Measurements from ENCODE around the gene AFDN. TPM values are rescaled to one million over a fixed set of nuclear protein-coding genes. Genes with fewer than 3 reads are reported as not detected.

The AFDN gene
- total and polyA plus RNA-seq, 2 of the 8 experiments (the other 6 are each of a cell fraction or from before 2014, with no cell fraction given): 53.4 to 192 TPM

DNA sequence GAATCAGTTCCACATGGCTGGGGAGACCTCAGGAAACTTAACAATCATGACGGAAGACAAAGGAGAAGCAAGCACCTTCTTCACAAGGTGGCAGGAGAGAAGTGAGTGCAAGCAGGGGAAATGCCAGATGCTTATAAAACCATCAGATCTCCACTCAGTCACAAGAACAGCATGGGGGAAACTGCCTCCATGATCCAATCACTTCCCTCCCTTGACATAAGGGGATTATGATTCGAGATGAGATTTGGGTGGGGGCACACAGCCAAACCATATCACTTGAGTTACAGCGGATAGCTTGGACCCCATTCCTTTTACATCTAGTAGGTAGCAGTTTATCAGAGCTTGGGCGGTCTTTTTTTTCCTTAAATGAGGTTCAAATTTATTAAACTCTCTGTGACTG lies 19.1 kb downstream of the AFDN start:
- Histone ChIP-seq H2AK5ac (ENCODE audit: low read depth, low read length) (no peak overlapping the region), H3K56ac (replicated peaks; ENCODE audit: insufficient read length, low read depth, low read length) (no peak overlapping the region), H2BK5ac (ENCODE audit: low read depth, low read length) (no peak overlapping the region), H3K79me2 (ENCODE audit: control insufficient read depth in 1 of 2, insufficient read depth in 2 of 2, low read length in 2 of 2) (peaks cover 15 to 100% of the 10 kb centered on the region in 2 experiments), H3K14ac (ENCODE audit: insufficient read length) (no peak overlapping the region), H3K4ac (replicated peaks; ENCODE audit: insufficient read length, low read depth, low read length) (no peak overlapping the region), H3K27ac (ENCODE audit: low read depth, low read length) (no peak overlapping the region), H3K18ac (ENCODE audit: extremely low read depth, low read length) (no peak overlapping the region), H2BK20ac (ENCODE audit: low read length) (no peak overlapping the region), H2AFZ (ENCODE audit: low read length) (no peak overlapping the region), H3K9me3 (ENCODE audit: insufficient read depth in 2 of 2, low read depth in 1 of 2, low read length in 1 of 2) (no peaks in the 10 kb centered on the region), H3K79me1 (ENCODE audit: low read depth, low read length) (0 out of 2 replicates have a peak, but pooled peaks cover under 1% of the 10 kb centered on the region), H3K36me3 (ENCODE audit: control insufficient read depth in 2 of 4, insufficient read depth in 4 of 4, low read length in 3 of 4) (no peaks in the 10 kb centered on the region), H4K20me1 (replicated peaks in 1 of 2; ENCODE audit: control insufficient read depth in 1 of 2, insufficient read depth in 2 of 2, low read length in 2 of 2) (peaks cover 5 to 6% of the 10 kb centered on the region in 2 experiments), H4K8ac (ENCODE audit: extremely low read depth, insufficient read depth, low read length) (no peak overlapping the region), H3K4me1 (replicated peaks in 1 of 4; ENCODE audit: control insufficient read depth in 3 of 4, insufficient read depth in 4 of 4, low read length in 3 of 4) (peaks cover 2 to 22% (median 15%) of the 10 kb centered on the region in 4 experiments; a peak in 6 of 7 replicates), H2BK15ac (ENCODE audit: low read length) (no peak overlapping the region), H3K4me3 (ENCODE audit: extremely low read depth in 1 of 4, insufficient read depth in 2 of 4, low read depth in 3 of 4, low read length in 4 of 4) (no peak overlapping the region), H4K5ac (ENCODE audit: insufficient read length, low read depth, low read length) (no peak overlapping the region), H3K9ac (replicated peaks in 1 of 4; ENCODE audit: extremely low read depth in 1 of 4, low read depth in 3 of 4, low read length in 3 of 4) (no peak overlapping the region), H3K4me2 (ENCODE audit: insufficient read depth in 1 of 2, low read depth in 2 of 2, low read length in 2 of 2) (no peak overlapping the region), H3K23me2 (ENCODE audit: low read depth, low read length) (no peaks in the 10 kb centered on the region), H3K23ac (ENCODE audit: insufficient read length) (no peak overlapping the region), H4K91ac (replicated peaks; ENCODE audit: insufficient read length, low read length) (no peak overlapping the region), H2BK120ac (replicated peaks; ENCODE audit: low read depth, low read length) (no peak overlapping the region), H2BK12ac (ENCODE audit: low read depth, low read length) (no peak overlapping the region), H3K27me3 (replicated peaks in 1 of 4; ENCODE audit: control insufficient read depth in 3 of 4, extremely low read depth in 1 of 4, insufficient read depth in 3 of 4, low read length in 3 of 4) (no peaks in the 10 kb centered on the region)
- 80% methylated on average over 4 of the region's 4 CpGs; no CpG with 5 or more reads in 1 of the 2 experiments for WGBS, 2 experiments (ENCODE audit: extremely low coverage in 1 of 2, insufficient coverage in 1 of 2, insufficient read length in 1 of 2, insufficient replicate concordance in 2 of 2, low coverage in 1 of 2, low lambda C conversion rate in 2 of 2, missing lambda C conversion rate in 1 of 2)
- ChIA-PET CTCF (ENCODE audit: partially characterized antibody) (interaction anchor here (1.9 kb wide), 1 partner anchor 18 kb away, joined by 6 read pairs; no protein-coding TSS in a partner anchor), POLR2A (ENCODE audit: partially characterized antibody) (no interaction called here)
- DNase-seq (ENCODE audit: low read depth in 1 of 2, low spot score in 2 of 2): no peak
- FAIRE-seq: no peak
- TF ChIP-seq BACH1 (IDR thresholded peaks at IDR 0.05; ENCODE audit: low read length) (no peak), SP1 (IDR thresholded peaks at IDR 0.05; ENCODE audit: low read depth, low read length) (no peak), RBBP5 (IDR thresholded peaks at IDR 0.05; ENCODE audit: borderline replicate concordance, low read depth, low read length) (no peak), POLR2A (IDR thresholded peaks at IDR 0.05; ENCODE audit: control extremely low read depth in 1 of 2, low read depth in 2 of 2, low read length in 2 of 2) (no peak), SIN3A (conservative IDR thresholded peaks at IDR 0.05 in 1 of 2, IDR thresholded peaks at IDR 0.05 in 1 of 2; ENCODE audit: low read depth in 1 of 2, low read length in 2 of 2) (no peak), SAP30 (IDR thresholded peaks at IDR 0.05; ENCODE audit: insufficient read depth, insufficient replicate concordance, low read length) (no peak), BCL11A (IDR thresholded peaks at IDR 0.05; ENCODE audit: low read depth in 2 of 2, low read length in 2 of 2) (no peak), SP2 (IDR thresholded peaks at IDR 0.05; ENCODE audit: low read length) (no peak), TAF7 (optimal IDR thresholded peaks at IDR 0.05; ENCODE audit: borderline replicate concordance, low read depth, low read length) (no peak), ATF2 (IDR thresholded peaks at IDR 0.05; ENCODE audit: low read length) (no peak), CHD2 (IDR thresholded peaks at IDR 0.05; ENCODE audit: low read length) (no peak), KDM5A (IDR thresholded peaks at IDR 0.05; ENCODE audit: low read length) (no peak), BRCA1 (IDR thresholded peaks at IDR 0.05; ENCODE audit: low read depth, low read length) (no peak), CBX5 (IDR thresholded peaks at IDR 0.05; ENCODE audit: low read depth, low read length) (no peak)

Measured in H1 (cell line).